GM21447 (cell line): Measurements from ENCODE around the gene PPP2R2C.

Experiments
- ATAC-seq: cut with Tn5 transposase; IDR thresholded peaks from one replicate; pipeline ENCODE4 v1.9.1; 2021; ENCODE audit not compliant: unreplicated experiment

The PPP2R2C gene

DNA sequence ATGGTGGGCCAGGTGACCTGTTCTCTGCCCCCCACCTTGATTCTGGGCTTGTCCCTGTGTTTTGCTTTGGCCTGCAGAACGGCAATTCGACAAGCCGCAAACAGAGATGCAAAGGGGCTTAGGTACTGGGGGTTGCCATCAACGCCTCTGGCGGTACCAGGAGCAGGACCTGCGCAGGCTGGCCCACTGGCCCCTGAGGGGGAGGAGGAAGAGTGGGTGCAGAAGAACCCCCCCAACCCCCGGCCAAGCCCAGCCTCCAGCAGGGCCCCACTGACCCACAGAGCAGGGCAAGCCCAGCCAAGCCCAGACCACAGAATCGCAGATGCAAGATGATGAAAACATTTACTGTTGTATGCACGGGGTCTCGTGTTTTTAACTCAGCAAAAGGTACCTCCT lies 89.4 kb downstream of the PPP2R2C start:
- no peak for ATAC-seq

DNA sequence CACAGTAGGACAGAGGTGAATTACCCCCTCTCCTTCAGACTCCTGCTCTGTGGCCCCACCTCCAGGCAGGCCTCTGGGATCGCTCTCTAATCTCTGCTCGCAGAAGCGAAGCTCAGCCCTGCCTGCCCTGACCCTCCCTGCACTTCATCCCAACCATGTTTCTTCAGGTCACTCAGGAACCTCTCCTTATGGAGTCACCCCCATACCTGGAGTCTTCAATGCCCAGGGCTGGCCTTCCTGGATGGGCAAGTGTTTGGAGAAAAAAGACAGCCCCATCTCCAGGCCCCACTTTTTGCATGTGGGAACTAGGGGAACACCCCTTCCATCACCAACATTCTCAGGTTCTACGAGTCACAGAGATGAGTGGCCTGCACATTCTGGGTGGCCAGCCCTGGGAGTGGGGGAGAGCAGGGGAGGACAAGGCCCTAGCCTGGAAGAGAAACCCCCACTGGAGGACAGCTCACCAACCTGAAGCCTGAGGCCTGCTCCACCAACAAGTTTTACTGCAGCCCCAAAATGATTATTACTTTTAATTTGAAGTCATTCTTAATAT lies 90.8 kb downstream of the PPP2R2C start:
- ATAC-seq, result no peak

DNA sequence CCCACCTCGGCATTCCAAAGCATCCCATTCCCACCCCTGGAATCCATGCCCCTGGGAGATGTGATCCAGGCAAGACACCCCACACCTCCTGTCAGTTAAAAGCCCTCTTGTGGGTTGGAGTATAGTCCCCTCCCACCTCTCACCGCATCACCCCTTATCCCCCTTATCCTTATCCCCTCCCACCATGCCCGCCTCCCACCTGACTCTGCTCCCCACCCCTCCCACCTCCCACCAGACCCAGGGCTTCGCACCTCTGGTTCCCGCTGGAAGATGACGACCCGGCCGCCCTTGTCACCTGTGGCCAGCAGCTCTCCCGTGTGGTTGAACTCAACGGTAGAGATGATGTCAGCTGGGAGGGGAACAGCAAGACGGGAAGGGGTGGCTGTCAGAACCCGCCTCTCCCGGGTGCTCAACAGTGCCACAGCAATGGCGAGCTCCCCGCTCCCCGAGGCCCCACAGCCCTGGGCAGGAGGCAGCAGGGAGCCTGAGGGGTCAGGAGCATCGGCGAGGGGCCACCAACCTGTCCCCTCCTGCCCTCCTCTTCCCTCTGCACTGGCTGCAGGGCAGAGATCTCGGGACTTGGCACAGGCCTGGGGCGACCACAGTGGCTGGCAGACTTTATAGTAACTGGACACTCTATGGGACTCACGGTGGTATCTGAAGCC lies 91.5 kb downstream of the PPP2R2C start:
- no peak for ATAC-seq

DNA sequence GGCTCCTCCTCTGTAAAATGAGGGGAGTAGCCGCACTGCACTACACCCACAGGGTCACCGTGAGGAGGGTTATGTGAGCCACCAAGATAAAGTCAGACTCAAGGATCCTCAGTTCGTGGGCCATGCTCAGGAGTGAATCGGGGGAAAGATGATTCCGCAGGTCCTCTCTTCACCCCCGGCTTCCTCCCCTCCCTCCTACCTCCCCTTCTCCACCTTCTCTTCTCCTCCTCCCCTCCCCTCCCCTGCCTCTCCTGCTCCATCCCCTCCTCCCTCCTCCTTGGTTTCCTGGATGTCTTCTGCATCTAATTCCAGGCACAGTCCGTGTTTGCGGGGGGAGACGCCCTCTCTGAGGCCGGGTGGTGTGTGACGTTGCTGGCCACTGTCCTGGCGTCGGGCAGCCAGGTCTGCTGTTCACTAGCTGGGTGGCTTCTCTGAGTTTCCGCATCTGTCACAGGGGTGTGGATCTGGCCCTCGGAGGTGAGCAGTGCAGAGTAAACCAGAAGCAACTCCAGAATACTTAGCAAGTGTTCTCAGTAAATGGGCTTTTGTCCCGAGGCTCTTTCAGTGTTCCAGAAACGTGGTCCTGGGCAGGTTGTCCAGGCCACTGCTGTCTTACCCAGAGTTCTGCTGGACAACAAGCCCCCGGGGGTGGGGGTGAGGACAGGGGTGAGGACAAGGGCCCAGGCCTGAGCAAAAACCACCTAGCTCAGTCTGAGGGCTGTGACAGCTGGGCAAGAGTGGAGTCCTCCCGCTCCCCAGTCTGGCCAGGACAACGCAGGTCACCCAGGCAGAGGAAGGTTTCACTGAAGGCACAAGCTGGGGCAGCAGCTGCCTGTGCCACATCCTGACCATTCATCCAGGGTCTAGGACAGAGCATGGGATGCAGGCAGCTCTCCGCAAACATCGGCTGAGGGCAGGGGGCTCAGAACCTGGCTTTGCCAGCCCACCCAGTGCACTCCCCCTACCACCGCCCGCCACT lies 92.4 kb downstream of the PPP2R2C start:
- no peak for ATAC-seq

DNA sequence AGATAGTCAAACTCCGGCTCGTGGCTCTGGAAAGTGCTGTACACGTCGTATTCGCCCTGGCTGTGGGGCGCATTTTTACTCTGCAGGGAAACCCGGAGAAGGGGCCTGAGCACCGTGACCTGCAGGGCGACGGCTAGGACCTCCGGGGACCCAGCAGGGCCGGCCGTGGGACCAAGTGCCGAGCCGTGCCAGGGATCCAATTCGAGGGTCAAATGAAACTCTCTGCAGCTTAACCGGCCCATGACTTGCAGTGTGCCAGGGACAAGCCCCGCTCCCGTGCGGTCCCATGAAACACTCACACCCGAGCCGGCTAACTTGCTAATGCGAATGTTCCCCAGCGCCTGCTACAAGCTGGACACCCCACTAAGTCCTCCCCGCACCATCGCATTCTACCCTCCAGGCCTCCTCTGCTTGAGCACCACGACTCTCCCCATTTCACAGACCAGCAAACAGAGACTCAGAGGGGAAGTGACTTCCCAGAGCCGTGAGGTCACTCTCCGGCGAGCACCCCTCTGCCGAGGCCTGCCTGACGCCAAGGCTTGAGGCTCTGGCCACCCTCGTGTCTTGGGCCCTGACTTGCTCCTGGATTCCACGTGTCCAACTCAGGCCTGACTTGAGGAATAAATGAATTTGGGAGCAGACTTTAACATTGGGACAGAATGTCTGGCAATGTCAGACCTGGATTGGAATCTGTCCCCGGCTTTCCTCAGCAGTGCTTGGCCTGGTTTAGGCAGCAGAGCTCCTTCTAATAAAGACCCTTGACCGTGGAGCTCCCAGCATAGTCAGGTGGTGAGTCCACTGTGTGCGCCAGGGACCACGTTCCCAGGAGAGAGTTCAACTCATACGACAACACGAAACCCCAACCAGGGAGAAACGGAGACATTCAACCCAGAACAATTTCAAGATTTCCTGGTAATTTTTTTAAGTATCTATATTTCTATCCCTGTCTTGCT lies 93.6 kb downstream of the PPP2R2C start:
- no peak for ATAC-seq

DNA sequence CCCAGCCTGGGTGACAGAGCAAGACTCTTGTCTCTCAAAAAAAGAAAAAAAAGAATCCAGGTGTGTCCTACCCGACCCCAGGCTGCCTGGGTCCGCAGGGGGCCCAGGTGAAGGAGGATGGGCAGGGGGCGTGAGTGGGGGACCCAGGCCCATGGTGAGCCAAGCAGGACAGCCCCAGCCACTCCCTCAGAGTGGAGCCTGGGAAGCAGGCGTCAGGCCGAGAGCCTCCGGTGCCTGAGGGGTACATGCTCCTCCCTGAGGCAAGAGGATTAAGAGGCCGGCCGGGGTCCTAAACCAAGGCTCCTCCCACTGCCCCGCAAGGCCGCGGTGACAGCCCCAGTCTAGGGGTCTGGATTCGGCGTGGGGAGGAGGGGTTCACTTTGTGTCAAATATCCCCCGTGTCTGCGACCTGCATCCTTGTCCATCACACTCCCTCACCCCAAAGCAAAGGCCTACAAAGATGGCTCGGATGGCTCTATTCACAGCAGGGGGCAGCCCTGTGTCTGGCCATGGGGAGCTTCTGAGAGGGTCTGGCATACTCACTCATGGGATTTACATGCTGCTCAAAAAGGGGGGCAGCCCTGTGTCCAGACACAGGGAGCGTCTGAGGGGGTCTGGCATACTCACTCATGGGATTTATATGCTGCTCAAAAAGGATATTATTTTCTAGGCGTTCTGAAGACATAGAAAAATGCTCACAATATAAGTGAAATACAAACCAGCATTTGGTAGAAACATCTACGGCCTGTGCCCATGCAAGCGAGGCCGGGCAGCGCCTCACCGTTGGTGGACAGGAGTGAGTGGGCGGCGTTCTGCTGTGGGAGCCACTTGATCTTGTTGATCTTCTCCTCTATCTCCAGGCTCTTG lies 94.6 kb downstream of the PPP2R2C start:
- ATAC-seq, result no peak

DNA sequence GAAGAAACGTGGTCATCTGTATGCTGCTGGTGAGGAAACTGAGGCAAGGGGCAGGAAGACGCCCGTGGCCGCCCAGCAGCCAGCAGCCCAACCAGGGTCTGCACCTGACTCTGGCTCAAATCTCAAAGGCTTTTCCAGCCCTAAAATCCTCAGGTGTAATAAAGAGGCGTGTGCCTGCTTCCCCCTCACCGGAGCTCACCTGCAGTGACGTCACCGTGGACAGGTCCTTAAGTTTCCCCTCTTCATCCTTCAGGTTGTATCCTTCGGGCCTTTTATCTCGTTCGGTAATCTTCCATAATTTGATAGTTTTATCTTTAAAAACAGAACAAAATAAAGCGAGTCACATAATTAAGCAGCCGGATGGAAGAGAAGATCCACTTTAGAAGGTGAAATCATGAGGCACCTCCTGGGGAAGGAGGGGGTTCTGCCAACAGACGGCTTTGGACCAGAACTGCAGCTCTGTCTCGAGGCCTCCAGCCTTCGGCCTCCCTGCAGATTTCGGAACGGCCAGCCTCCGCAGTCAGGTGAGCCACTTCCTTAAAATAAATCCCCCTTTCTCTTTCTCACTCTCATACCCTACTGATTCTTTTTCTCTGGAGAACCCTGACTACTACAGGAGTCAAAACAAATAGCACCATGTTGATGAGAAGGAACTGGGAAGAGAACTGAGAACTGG lies 96.7 kb downstream of the PPP2R2C start:
- no peak for ATAC-seq

DNA sequence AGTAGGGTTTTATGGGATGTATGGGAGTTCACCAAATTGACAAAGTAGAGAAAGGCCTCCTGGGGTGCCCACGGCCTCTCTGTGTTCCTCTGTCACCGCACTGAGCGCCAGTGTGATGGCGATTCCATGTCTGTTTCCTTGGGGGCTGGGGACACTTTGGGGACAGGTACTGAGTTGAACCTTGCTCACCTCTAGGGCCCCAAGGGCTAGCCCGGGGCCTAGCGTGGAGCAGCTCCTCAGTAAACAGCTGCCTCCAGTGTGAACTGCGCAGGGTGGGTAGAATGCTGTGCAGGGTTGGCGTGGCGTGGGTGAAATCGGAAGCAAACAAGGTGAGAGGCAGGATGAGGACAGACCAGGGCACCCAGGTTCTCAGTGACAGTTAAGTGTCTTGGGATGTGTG lies 97.8 kb downstream of the PPP2R2C start:
- no peak for ATAC-seq

DNA sequence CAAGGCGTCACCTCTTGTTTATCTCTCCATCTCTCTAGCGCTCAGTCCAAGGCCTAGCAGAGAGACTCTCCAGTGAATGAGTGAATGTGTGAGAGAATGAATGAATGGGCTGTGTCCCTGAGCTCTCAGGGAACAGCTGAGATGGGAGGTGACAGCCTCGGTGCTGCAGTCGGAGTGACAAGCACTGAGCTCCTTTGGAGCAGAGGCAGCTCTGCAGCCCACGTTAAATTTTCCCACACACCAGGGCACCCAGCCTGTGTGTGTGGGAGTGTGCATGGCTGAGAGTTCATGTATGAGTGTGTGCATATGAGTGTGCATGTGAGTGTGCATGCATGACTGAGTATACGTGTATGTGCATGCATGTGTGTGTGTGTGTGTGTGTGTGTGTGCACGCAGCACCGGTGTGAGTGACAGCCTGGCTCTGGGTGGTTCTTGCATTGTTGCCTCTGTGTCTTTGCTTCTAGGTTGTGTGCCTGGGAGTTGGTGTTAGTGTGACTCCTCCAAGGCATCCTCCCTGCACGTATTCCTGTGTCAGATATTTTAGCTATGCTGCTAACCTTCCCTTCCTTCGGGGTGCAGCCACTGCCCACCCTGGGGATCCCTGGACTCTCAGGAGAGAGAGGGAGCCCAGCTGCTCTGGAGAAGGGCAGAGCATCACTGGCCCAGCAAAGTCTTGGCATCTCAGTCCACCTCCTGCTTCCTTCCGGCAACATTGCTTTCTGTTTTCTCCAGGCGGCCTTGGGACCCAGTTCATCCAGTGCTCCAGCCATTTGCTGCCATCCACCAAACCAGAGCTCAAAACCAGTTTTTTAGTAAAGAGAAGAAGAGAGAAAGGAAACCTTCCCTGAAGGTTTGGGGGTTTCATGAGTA lies 98.6 kb downstream of the PPP2R2C start:
- ATAC-seq, result no peak

DNA sequence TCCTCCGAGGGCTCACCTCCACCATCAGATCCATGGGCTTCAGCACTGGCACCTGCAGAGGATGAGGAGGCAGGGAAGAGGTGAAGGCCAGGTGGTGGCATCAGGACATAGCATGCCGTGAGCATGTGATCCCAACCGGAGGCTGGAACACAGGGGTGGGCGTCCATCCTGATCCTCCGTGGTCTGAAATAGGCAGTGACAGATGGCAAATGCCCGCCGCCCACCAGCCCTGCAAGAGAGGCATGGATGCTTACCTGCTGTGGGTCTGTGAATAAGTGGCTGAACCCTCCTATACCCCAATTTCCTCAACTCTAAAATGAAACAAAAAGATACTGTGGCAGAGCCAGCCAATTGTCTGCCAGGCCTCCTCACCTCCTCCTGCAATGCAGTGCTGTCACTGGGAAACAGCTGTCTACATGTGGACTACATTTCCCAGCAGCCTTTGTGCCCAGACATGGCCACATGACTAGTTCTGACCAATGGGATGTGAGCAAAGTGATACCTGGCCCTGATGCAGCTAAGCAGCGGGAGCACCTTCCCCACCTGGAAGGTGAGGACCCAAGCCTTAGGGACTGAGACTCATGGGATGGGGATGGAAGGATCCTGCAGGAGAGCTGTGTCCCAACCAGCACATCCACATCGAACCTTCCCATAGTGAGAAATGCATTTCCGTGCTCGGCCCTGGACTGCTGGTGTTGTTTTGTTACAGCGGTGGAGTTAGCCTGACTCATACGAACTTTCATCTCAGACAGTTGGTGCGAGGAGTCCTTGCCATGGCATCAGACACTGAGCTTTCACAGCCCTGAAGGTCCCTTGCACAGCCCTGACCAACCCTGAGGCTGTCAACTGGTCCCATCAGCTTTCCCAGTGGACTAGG lies 99.5 kb downstream of the PPP2R2C start:
- ATAC-seq, result no peak

DNA sequence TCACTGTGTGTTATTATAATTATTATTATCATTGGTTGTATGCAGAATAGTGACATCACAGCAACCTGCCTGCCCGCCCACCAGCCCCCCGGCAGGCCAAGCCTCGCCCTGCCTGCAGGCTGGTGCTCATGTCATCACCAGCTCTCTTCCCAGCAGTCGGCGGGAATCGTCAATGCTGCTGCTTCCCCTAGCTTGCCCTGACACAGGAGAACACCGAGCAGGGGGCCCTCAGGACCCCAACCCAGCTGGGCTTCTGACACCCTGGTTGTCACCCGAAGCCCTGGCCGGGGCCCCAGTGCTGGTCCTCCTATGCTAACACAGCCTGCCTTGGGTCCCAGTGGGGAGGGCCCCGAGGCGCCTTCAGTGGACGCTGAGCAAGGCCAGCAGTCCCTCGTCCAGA lies 100.6 kb downstream of the PPP2R2C start:
- no peak for ATAC-seq

DNA sequence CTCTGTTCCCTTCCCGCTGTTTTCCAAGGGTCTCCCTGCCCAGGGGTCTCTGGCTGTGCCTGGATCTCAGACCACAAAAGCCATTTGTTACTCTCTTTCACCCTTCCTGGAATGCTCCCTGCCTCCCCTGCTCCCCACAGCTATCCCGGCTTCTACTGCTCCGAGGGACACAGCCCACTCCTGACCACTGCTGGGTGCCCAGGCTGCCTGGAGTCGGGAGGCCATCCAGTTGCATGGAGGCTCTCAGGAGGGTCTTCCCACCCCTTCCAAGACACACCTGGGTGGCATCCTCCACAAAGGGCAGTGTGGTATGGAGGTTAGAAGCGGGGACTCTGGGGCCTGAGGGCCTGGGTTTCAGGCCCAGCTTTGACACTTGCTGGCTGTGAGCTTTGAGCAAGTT lies 101.1 kb downstream of the PPP2R2C start:
- ATAC-seq, result no peak

DNA sequence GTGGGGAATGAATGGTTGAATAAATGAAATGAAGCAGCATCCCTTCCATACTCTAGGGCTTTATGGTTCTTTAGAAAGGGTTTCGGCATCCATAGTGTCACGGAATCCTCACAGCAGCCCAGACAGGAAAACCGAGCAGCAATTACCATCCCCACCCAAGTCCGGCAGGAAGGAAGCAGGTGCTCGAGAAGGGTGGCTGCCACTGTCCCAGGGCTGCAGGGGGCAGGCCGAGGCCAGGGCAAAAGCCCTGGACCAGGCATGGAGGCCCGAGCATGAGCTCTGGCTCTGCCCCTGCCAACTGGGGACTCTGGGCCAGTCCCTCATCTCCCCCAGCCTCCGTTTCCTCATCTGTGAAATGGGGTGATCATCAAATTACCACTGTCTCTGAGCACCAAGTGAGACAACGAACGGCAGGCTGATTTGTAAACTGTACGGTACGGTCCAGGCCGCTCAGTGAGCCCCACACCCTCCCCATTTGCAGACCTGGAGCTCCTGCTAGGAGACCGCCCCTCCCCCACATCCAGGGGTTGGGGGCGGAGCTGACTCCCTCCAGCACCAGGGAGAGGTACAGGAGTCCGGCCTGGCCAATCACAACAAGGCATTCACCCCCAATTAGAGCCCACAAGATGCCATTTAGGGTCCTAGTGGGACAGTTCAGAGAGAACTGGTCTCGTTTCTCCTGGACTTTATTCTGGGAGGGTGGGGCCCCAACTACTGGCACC lies 102.3 kb downstream of the PPP2R2C start:
- no peak for ATAC-seq

DNA sequence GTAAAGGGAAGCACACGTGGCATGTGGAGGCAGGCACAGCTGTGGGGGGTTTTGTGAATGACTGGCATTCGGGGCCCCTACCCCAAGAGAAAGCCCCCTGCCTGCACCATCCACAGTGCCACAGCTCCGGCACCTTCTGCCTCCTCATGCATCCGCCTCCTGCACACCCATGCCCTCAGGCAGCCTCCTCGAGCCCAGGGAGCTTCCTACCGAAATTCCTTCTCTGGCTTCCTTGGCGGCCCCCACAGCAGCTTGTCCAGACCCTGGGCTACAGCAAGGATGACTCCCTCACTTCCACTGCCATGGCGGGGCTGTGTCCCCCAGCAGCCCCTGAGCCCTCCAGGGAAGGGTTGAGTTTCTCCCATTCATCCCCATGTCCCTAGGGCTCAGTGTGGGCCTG lies 102.9 kb downstream of the PPP2R2C start:
- no peak for ATAC-seq

DNA sequence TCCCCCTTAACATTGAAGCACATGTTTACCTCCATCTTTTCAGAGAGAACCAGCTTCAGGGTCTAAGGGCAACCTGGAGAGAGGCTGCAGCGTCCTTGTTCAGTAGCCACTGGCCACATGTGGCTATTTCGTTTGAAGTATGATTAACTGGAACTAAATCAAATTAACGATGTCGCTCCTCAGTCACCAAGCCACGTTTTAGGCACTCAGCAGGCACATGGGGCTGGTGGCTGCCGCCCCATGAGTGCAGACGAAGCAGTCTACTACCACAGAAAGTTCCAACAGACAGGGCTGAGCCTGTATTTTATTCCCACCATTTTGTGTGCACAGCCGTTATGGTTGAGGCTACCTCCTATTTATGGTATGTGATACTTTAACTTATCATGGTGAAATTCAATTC lies 103.4 kb downstream of the PPP2R2C start:
- ATAC-seq, result no peak

DNA sequence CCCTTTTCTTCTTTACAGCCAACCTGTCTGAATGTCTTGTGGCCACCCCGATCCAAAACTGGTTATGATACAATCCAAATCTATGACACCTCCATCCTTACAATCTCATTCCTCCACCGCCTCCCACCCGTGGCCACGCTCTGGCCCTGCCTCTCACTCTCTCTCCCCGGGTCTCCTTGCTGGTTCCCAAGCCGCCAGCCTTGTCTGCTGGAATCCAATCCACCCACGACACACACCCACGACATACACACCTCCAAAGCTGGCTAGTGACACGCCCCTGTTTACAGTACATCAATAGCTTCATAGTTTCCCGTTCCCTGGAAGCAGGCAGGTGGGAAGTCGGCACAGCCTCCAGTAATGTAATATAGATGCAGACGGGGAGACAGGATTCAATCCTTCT lies 103.8 kb downstream of the PPP2R2C start:
- ATAC-seq, result no peak

DNA sequence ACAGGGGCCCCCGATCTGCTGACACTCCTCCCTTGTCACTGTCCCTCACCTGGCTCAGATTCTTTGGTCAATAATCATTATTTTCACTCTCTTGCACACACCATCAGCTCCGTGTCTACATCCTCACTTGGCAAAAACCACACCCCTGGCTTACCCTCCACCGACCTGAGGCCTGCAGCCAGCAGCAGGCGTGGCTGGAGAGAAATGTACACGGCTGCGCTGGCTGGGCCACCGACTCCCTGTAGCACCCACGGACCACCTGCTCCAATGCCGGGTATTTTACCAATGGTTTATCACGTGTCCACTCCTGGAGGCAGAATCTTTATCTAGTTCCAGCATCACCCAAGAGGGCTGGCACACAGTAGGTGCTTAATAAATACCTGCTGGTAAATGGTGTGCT lies 104.3 kb downstream of the PPP2R2C start:
- ATAC-seq, result no peak
